PC-9 (cell line): ENCODE measurements around the gene GPR183.

ENCODE experiments used
- EZH2 ChIP-seq: fragments of 200-600 bp; sonication (generic); IDR thresholded peaks from 2 replicates; pipeline ENCODE4 v1.8.0; 2017; ENCODE audit warnings: antibody characterized with exemption, low read depth
- TF ChIP-seq, protein P1 (sequence below): fragments of 200-600 bp; sonication (generic); conservative IDR thresholded peaks from 2 replicates; pipeline ENCODE4 v1.6.1; 2017; ENCODE audit warnings: mixed run types, antibody characterized with exemption, mild to moderate bottlenecking, moderate library complexity

- TF ChIP-seq, protein P1, sequence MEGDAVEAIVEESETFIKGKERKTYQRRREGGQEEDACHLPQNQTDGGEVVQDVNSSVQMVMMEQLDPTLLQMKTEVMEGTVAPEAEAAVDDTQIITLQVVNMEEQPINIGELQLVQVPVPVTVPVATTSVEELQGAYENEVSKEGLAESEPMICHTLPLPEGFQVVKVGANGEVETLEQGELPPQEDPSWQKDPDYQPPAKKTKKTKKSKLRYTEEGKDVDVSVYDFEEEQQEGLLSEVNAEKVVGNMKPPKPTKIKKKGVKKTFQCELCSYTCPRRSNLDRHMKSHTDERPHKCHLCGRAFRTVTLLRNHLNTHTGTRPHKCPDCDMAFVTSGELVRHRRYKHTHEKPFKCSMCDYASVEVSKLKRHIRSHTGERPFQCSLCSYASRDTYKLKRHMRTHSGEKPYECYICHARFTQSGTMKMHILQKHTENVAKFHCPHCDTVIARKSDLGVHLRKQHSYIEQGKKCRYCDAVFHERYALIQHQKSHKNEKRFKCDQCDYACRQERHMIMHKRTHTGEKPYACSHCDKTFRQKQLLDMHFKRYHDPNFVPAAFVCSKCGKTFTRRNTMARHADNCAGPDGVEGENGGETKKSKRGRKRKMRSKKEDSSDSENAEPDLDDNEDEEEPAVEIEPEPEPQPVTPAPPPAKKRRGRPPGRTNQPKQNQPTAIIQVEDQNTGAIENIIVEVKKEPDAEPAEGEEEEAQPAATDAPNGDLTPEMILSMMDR = no peak
- TF ChIP-seq EZH2 = no peak
Measured at GRCh38 chr13:99278200-99278599, 29.0 kb downstream of the GPR183 start.
